RWPE2 (cell line): ENCODE results near the gene NEUROD4.

Experiments
- ATAC-seq: fragments of 200-7000 bp; cut with Tn5 transposase; 3 replicates; pipeline ENCODE4 v1.9.1; 2021; ENCODE audit warnings: low read depth
- DNase-seq: peaks from one replicate; pipeline ENCODE4 v3.0.0-alpha.2; 2020; ENCODE audit warnings: low spot score
- H3K27ac ChIP-seq: fragments of 450-650 bp; 2 replicates; pipeline ENCODE4 v1.5.1; 2017; ENCODE audit warnings: mild to moderate bottlenecking; ENCODE audit not compliant: poor library complexity, severe bottlenecking
- H3K27me3 ChIP-seq: fragments of 250-450 bp; sonication (Bioruptor Pico); 2 replicates; pipeline ENCODE4 v1.5.1; 2021; ENCODE audit warnings: mild to moderate bottlenecking, moderate library complexity; ENCODE audit not compliant: insufficient read depth, poor library complexity, severe bottlenecking
- H3K36me3 ChIP-seq: fragments of 250-450 bp; sonication (Bioruptor Pico); 2 replicates; pipeline ENCODE4 v1.5.1; 2020; ENCODE audit warnings: low read depth, mild to moderate bottlenecking, moderate library complexity
- H3K4me1 ChIP-seq: fragments of 250-450 bp; sonication (Bioruptor Pico); 2 replicates; pipeline ENCODE4 v1.5.1; 2021; ENCODE audit warnings: mild to moderate bottlenecking, moderate library complexity; ENCODE audit not compliant: insufficient read depth, poor library complexity, severe bottlenecking
- H3K4me3 ChIP-seq: fragments of 250-450 bp; sonication (Bioruptor Pico); 2 replicates; pipeline ENCODE4 v1.5.1; 2021; ENCODE audit warnings: mild to moderate bottlenecking, moderate library complexity; ENCODE audit not compliant: severe bottlenecking
- H3K9me3 ChIP-seq: fragments of 250-450 bp; sonication (Bioruptor Pico); 2 replicates; pipeline ENCODE4 v1.5.1; 2021; ENCODE audit warnings: mild to moderate bottlenecking, moderate library complexity; ENCODE audit not compliant: severe bottlenecking
- TF ChIP-seq, protein P1 (sequence below): fragments of 450-650 bp; IDR thresholded peaks from one replicate; pipeline ENCODE4 v1.5.1; 2017; ENCODE audit warnings: mild to moderate bottlenecking, moderate library complexity; ENCODE audit not compliant: poor library complexity, severe bottlenecking

The NEUROD4 gene

DNA sequence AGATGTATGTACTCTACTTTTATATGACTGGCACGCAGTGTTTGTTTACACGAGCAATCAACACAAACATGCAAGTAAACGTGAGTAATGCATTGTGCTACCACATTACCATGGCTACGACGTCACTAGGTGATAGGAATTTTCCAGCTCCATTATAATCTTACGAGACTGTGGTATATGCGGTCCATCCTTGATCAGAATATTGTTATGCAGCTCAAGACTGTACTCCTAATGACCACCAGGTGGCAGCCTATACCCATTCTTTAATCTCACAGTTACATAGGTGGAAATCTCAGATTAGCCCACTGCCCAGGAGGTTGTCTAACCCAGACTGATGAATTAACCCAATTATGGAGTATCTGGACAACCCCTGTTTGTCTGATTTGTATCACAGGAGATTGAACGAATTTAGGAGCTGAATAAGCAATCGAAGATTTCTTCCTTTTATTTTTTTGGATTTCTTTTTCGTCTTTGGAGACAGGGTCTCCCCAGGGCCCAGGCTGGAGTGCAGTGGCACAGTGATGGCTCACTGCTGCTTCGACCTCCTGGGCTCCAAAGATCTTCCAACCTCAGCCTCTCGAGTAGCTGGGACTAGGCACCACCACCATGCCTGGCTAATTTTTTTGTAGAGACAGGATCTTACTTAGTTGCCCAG is 26.5 kb upstream of the NEUROD4 start:
- no peak overlapping the region for H3K4me3 ChIP-seq
- TF ChIP-seq, protein P1, sequence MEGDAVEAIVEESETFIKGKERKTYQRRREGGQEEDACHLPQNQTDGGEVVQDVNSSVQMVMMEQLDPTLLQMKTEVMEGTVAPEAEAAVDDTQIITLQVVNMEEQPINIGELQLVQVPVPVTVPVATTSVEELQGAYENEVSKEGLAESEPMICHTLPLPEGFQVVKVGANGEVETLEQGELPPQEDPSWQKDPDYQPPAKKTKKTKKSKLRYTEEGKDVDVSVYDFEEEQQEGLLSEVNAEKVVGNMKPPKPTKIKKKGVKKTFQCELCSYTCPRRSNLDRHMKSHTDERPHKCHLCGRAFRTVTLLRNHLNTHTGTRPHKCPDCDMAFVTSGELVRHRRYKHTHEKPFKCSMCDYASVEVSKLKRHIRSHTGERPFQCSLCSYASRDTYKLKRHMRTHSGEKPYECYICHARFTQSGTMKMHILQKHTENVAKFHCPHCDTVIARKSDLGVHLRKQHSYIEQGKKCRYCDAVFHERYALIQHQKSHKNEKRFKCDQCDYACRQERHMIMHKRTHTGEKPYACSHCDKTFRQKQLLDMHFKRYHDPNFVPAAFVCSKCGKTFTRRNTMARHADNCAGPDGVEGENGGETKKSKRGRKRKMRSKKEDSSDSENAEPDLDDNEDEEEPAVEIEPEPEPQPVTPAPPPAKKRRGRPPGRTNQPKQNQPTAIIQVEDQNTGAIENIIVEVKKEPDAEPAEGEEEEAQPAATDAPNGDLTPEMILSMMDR = peak; percentile 91
- no peaks in the 10 kb centered on the region for H3K4me1 ChIP-seq
- DNase-seq (no peak), ATAC-seq (peak; percentile 85)
- H3K9me3 ChIP-seq = no peaks in the 10 kb centered on the region
- peaks cover 5% of the 10 kb centered on the region for H3K27me3 ChIP-seq
- no peaks in the 10 kb centered on the region for H3K36me3 ChIP-seq
- H3K27ac ChIP-seq = no peak overlapping the region

DNA sequence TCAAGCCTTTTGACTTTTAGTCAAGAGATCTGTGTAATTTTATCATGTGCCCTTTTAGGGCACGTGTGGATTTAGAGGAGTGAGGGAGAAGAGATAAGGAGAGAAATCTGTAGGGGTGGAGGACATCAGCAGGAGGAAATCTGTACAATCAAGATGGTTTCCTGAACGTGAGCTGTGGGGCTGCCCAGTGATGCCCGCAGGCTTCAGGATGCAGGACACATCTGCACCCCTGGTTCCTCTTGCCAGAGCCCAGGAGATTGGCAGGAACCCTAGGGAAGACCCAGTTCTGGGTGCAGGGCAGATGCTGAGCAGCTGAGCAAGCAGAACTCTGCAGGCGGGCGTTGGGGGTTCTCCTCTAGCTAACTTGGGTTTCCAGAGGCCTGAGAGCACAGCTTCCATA is 23.6 kb upstream of the NEUROD4 start:
- no peaks in the 10 kb centered on the region for H3K36me3 ChIP-seq
- ATAC-seq = no peak
- no peaks in the 10 kb centered on the region for H3K4me1 ChIP-seq
- H3K4me3 ChIP-seq = no peak overlapping the region
- TF ChIP-seq, protein P1 = no peak
- no peak overlapping the region for H3K27ac ChIP-seq
- peaks cover 5% of the 10 kb centered on the region for H3K27me3 ChIP-seq
- DNase-seq = no peak
- no peaks in the 10 kb centered on the region for H3K9me3 ChIP-seq

DNA sequence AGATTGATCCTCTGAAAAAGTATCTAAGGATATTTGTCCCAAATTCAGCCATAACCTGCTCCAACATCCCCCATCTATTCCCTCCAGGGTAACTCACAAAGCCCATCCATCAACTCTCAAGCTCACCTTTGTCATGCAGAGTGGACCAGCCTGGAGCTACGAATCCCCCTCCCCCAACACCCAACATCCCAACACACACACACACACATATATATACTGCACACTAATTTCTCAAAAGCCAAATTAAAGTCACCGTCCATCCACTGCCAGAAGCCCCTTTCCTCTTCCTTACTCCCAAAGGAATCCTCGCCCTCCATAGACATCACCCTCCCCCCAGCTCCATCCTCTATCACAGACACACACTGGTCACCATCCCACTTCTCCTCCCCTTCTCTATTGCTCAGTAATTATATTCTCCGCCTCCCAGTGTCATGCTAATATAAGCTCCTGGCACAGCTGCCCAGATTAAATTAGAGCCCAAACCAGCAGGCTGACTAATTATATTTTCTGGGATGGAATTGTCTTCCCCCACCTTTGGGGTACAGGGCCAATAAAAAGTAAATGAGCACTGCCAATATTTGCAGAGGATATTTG is 21.7 kb upstream of the NEUROD4 start:
- Histone ChIP-seq H3K36me3 (no peaks in the 10 kb centered on the region), H3K4me1 (no peaks in the 10 kb centered on the region), H3K27ac (no peak overlapping the region), H3K27me3 (peaks cover 5% of the 10 kb centered on the region), H3K4me3 (no peak overlapping the region), H3K9me3 (no peaks in the 10 kb centered on the region)
- TF ChIP-seq, protein P1 = no peak
- DNase-seq (no peak), ATAC-seq (no peak)

DNA sequence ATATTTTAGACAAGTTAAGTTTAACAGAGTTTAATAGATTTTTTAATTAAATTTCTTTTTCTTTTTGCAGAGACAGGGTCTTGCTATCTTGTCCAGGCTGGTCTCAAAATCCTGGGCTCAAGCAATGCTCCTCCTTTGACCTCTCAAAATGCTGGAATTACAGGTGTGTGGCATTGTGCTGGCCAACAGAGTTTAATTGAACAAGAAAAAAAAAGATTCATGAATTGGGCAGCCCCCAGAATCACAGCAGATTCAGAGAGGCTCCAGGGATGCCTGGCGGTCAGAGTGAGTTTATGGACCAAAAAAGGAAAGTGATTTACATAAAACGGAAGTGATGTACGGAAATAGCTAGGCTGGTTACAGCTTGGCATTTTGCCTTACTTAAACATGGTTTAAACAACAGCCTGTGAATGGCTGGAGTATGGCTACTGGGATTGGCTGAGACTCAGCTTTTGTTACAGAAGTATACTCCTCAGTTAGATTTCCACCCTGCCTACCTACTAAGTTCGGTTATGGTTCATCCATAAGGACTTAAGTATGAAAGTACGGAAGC is 20.7 kb upstream of the NEUROD4 start:
- no peak overlapping the region for H3K27ac ChIP-seq
- H3K27me3 ChIP-seq = peaks cover 5% of the 10 kb centered on the region
- ATAC-seq (no peak), DNase-seq (no peak)
- no peak overlapping the region for H3K4me3 ChIP-seq
- no peaks in the 10 kb centered on the region for H3K9me3 ChIP-seq
- TF ChIP-seq, protein P1 = no peak
- no peaks in the 10 kb centered on the region for H3K36me3 ChIP-seq
- no peaks in the 10 kb centered on the region for H3K4me1 ChIP-seq
